OCI-M2 (cell line): ENCODE results near the gene ITFG1.
"Not testable (repeated sequence)": the region's sequence is repeated elsewhere in the genome, so short reads cannot be mapped to it uniquely, and the experiment has no call there.

Experiments
- DNase-seq: peaks from one replicate; lab custom pipeline; 2025; ENCODE audit not compliant: unreplicated experiment; lab: John Stamatoyannopoulos, UW

Gene ITFG1

DNA sequence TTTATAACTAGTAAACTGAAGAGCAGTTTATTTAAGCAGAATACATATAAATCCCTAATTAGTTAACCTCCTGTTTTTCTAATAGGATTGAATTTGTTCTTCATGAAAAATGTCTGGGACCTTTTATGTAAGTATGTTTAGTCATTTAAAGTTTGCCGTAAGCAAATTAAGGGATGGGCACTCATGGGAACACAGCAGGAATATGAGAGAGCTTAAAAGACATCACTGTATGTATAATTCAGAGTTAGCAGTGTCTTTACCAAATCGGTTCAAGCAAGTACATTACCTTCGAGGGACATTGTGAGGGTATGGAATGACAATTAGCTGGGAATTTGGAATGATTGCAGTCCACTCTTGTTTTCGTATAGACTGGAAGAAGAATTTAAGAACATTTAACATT, 299.4 kb downstream of the ITFG1 start:
- no peak for DNase-seq

DNA sequence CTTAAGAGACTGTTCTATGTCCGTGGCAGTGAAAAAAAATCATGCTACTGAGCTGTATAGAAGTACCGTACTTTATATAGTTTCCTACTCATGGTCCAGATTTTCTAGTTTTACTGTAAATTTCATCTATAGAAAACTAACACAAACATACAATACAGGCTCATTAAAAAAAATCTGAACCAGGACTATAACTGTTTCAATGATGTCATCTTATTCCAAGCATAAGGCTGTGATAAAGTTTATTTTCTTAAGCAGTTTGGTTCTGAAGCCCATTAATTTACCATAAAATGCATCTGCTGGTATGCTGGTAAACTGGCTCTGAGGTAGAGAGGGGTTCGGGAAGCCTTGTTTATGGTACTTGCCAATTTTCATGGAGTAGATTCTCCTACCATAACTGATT, 300.4 kb downstream of the ITFG1 start:
- DNase-seq = no peak

DNA sequence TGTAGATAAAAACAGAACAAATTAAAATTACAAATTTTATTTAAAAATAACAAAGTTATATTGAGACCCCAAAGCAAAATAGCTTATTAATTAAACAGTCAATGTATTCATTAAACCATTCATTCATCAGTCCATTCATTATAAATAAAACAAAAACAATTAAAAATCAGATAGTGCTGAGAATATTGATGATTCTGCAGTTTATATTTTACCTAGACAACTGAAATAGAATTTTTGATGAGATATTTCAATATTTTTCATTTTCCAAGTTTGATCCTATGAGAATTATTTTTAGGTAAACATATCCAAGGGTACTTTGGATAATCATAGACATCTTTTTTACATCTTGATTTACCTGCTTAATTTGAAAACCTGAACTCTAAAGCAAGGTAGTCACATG, 301.9 kb downstream of the ITFG1 start:
- DNase-seq = no peak

DNA sequence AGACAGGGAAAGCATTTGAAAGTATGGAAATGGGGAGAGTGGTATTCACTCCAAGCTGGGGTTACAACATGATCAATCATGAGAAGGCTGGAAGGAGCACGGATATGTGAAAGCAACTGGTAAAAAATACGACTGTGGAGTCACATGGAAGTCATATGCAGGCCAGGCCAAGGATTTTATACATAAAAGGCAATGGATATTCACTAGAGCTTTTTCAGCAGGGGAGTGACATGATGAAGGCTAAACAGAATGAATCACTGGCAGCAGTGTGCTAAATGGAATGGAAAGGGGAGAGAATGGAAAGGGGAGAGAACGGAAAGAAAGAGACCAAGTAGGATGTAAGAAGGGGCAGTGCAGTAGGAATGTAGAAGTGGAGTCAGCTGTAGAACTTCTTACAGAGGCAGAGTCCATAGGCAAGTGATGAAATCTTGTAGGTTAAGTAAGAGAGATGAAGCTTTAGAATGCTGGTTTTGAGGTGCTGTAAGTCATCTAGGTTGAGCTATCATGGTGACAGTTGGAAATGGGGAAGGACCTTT, 304.1 kb downstream of the ITFG1 start:
- no peak for DNase-seq

DNA sequence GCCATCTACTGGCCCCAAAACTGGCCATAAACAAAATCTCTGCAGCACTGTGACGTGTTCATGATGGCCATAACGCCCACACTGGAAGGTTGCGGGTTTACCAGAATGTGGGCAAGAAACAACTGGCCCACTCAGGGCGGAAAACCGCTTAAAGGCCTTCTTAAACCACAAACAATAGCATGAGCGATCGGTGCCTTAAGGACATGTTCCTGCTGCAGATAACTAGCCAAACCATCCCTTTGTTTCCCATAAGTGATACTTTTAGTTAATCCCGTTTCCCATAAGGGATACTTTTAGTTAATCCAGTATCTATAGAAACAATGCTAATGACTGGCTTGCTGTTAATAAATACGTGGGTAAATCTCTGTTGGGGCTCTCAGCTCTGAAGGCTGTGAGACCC, 308.4 kb downstream of the ITFG1 start:
- not testable (repeated sequence) for DNase-seq

DNA sequence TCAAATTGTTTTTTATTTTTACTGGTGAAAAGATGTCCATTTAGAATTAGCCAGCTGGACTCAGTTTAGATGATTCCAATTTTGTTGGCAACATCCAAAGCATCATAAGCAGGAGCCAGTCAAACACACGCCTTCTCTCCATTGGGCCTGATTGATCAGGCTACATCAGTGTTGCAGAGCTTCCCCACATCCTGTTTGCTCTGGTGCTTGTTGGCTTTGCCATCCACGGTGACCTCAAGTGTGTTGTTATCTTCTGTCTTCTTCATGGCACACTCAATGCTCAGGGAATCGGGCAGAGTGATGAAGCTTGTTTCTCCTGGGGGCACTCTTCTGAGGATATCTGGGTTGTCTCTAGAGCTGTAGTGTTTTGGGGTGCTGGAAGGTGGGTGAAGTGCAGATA, 310.8 kb downstream of the ITFG1 start:
- DNase-seq = no peak

DNA sequence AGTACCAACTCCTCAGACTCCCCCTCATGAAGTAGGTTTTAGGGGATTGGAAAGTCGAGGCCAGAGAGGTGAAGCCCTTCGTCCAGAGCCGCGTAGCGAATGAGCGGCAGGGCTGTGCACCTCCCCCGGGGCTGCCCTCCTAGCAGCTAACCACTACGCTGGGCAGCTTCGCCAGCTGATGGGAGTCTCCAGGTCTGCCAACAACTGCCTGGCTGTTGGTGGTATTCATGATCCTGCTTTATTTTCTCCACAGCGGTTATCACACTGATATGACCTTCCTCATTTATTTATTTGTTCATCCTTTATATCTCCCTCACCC, 316.3 kb downstream of the ITFG1 start:
- DNase-seq = no peak

DNA sequence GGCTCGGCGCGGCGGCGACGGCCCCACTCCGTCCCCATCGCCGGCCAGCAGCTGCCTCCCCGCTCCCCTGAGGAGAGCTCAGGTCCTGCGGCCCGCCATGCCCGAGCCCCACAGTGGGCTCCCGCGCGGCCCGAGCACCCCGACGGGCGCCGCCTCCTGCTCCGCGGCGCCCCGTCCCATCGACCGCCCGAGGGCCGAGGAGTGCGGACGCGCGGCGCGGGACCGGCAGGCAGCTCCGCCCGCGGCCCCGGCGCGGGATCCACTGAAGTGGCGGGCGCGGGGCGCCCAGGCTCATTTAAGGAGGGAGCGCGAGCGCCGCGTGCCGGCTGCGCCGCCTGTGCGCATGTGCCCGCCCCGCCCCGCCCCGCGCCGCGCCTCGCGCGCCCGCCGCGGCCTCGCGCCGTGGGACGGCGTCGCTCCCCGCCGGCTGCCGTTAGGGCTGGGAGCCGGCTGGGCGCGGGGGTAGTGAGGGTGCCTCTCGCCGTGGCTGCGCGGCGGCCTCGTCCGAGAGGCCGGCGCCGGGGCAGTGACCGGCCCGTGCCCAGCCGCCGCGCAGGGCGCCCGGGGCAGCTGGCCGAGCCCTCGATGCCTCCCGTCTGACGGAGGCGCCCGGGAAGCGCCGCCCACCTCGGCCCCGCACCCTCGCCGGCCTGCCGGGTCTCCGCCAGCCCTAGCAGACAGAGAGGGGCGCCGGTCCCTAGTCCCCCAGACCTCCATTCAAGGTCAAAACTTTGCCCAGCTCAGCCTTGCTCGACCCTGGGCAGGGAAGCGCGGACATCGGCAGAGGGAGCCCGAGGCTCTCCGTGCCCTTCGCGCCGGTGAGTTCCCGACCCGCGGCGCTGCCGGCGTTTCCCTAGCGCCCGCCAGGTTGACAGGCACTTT, 316.9 kb downstream of the ITFG1 start, which contains the start of gene NETO2:
NETO2 (minus strand) TSS at position 269 of the 882 bp plus-strand sequence. CDS start 333 bp downstream, outside the sequence.
- no peak for DNase-seq

DNA sequence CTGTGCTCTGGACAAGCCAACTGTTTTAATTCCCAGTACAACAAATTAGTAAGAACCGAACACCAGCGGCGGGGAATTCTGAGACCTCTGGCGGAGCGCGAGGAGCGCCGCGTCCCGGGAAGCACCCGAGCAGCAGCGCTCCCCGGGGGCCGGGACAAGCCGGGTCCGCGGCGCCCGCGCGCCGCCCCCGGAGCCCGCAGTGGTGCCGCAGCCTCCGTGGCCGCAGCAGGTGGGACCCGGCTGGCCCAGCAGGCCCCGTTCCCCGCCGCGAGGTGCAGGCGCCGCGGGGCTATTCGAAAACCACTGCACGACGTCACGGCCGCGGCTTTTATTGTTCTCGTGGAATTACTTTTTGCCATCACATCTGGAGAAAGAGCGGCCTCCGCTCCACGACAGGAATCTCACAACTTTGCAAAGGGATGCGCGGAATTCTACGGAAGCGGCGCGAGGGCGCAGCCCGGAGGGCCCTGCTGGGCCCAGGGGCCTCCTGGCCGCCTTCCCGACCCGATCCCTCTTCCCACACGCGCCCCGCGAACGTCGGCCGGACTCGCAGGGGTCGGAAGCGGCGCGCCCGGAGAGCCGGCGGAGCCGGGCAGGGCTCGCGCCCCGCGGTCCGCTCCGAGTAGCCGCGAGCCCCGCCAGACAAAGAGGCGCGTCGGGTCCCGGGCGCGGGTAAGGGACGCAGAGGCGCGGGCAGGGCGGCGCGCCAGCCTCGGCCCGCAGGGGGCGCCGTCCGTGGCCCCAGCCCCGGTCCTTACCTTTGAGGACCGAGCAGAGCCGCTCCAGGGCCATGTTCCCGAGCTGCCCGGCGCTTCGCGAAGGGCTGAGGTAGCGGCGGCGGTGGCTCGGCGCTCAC, 317.8 kb downstream of the ITFG1 start:
- DNase-seq = peak; percentile 22

DNA sequence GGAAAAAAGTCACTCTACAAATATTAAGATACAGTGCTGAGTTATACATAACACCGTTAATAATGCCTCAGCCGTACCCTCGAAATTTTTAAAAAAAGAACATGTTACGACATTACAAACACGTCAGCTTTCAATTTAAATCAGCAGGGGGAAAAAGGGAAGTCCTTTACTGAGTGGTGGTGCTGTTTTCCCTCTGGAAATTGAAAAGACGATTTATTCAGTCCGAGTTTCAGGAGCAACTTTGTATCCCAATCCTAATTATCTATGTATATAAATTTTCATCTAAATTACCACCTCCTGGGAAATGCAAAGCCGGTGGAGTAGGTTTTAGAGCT, 318.4 kb downstream of the ITFG1 start:
- DNase-seq = no peak

DNA sequence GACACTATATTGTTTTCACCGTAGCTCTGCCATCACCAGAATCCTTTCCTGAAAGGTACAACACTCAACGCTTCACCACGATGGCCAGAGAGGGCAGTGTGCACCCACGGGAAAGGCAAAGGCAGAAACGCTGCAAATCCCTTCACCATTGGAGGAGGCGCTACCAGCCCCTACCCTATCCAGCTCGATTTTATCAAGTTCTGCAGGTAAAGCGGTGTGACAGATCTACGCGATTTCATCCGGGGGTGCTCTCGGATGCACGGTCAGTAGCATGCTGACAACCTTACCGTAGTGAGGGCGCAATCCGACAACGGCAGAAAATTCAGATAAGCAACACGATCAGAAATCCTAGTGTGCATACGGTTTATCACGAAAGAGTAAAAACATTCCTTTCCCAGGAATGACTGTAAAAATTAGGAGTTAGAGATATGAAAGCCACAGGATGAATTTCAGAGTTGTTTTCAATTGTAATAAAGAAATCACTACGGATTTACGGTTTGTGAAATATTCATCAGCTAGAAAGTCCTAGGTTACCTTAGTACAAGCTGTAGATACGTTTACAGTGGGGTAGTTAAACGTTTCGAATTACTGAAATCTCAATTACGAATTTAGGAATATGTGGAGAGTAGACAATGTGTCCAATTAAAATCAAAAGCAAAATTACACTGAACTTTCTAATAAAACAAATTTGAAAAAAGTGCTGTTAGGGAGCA, 318.9 kb downstream of the ITFG1 start:
- no peak for DNase-seq

DNA sequence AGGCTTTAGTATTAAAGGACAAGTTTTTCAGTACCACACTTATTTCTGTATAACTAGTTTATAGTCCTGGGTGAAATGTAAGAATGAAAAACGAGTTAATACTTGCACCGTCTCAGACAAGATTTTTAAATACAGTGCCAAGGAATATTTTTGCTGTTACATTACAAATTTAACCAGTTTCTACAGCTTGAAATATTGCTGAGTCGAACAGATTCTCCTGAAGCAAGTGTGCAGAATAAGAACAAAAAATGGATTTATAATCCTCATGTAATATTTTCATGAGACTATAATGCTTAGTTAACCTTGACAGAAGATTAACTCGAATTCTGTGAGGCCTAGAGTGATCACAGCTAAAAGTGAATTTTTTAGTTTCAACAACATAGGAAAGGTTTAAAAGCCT, 320.2 kb downstream of the ITFG1 start:
- DNase-seq = no peak

DNA sequence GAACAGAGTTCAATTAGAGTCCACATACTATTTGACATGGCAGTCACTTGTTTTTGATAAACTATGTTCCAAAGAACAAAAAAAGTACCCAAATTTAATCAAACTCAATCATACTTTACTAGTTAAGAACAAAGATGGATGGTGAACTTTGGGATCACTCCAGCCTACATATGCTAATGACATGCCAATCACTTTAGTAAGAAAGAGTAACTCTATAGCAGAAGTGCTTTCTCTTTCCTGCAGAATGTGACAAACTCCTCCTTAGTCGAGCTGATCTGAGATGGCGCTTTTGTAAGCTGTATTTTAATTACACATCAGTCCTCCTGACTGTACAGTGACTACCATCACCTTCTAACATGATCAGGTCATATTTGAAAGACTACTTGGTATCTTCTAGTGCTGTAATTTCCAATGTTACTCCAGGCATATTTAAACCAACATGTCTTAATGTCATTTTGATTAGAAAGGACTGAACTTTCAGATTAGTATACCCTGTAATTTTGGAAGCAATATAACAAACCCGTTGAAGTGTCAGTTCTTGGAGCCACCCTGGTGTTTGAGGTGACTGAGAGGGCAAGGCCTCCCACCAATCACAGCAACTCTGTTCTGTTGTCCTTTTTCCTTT, 321.2 kb downstream of the ITFG1 start:
- no peak for DNase-seq

DNA sequence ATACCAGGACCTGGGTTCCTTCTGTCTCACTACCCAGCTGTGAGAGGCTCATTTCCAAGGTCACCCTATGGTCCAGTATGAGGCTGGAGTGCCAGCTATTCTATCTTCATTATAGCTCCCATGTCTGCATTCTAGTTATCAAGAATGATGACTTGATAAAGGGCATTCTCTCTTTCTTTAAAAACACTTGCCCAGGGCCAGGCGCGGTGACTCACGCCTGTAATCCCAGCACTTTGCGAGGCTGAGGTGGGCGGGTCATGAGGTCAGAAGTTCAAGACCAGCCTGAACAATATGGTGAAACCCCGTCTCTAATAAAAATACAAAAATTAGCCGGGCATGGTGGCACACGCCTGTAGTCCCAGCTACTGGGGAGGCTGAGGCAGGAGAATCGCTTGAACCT, 322.9 kb downstream of the ITFG1 start:
- not testable (repeated sequence) for DNase-seq

DNA sequence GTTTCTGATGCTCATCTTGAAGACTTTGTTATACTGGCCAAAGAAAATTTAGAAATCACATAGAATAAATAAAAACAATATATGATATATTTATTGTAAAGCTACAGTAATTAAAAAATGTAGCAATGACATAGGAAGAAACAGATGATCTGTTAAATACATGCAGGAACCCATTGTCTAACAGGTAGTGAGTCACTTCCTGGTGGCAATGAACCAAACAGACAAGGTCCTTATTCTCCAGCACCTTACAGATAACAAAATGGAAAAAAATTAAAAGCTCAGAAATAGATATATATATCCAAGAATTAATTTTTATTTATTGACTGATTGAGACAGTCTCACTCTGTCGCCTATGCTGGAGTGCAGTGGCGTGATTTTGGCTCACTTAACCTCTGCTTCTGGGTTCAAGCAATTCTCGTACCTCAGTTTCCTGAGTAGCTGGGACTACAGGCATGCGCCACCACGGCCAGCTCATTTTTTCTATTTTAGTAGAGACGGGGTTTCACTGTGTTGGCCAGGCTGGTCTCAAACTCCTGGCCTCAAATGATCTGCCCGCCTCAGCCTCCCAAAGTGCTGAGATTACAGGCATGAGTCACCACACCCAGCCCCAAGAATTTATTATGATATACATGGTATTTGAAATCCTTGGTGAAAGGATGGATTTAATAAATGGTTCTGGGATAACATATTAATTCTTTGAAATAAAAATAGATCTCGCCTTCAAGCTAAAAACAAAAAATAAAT, 324.6 kb downstream of the ITFG1 start:
- DNase-seq = no peak

DNA sequence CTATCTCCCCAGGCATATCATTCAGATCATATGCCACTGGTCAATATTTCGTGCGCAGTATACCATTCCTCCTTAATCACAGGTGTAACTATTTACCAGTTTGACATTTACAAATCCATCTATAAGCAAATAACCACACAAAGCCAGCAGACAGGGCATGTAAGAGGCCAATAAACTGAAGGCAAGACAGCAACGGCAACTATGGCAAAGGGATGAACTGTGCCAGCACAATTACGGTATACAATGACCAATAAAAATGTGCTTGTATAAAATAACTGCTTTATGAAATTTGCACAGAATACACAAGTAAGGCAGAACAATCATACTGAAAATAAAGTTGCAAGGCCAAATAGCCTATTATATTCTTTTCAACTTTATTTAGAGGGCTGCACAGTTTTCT, 326.3 kb downstream of the ITFG1 start:
- no peak for DNase-seq

DNA sequence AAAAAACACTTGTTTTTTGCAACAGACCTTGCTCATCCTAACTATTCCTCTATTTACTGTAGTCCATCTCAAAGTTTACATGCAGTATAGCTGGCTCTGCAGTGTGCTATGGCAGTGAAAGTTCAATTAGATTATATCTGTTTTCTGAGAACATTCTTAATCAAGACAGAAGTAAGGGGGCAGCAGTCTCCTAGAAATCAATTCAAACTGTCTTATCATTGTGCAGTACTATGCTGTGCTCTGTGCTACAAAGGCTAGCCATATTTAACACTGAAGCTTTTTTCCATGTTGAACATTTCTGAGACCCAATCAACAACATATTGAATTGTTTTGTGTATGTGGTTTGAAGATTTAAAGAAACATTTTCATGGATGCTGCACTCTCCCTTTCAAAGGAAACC, 328.6 kb downstream of the ITFG1 start:
- no peak for DNase-seq

DNA sequence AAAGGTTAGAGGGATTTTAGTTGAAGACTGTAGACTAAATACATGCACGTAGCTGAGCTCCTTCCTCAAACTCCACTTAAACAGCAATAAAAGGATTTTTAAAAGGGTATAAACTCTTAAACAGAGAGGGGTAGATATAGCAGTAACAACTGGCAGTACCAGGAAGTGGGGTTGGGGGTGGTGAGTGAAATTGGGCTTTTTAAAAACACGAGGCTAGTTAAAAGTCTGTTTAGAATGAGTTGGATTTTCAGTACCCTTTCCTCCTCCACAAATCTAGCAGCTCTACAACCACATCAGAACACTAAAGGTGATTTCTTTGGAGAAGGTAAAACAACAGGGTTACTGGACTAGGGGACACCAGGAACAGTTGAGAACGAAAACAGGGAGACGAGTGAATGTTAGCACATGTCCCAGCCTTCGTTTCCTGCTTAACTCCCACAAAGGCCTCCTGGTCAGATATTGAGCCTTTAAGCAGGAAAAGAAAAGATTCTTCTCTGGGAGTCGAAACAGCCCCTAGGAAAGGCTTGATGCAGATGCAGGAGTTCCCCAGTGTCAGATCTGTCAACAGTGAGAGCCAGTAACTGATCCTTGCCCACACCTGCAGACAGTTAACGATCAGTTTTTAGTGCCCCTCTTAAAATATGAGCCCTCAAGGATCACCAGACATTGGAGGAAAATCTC, 331.0 kb downstream of the ITFG1 start:
- DNase-seq = no peak

DNA sequence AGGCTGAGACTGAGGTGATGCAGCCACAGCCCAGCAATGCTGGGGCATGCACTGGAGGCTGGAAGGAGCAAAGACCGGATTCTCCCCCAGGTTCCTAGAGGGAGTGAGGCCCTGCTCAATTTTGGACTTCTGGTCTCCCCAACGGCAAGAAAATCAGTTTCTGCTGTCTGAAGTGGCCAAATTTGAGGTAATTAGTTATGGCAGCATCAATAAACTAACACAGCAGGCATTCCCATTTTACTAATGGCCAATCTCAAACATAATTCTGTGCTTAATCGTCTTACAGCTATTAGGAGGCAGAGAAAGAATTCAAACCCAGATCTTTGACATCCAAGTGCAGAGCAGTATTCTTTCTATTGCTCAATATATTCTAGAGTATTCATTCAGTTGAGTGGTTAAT, 333.3 kb downstream of the ITFG1 start:
- DNase-seq = no peak

DNA sequence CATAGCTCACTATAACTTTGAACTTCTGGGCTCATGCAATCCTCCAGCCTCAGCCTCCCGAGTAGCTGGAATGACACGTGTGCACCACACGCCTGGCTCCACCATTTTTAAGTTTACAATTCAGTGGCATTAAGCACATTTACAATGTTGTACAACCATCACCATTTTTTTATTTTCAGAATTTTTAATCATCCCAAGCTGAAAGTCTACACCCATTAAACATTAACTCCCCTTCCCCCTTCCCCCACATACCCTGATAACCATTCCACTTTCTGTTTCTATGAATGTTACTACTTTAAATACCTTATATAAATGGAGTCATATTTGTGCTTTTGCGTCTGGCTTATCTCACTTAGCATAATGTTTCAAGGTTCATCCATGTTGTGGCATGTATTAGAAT, 335.1 kb downstream of the ITFG1 start:
- DNase-seq = no peak
